ENCODE results near the gene GPR4. TPM values are rescaled to one million over a fixed set of nuclear protein-coding genes. Genes with fewer than 3 reads are reported as not detected.

GPR4 gene
- total RNA-seq, 1 donor from 2014 or later = 10.5 TPM

GRCh38 chr19:45556835-45557234, 45.2 kb downstream of the GPR4 start:
- Histone ChIP-seq H3K36me3 (peaks cover 11% of the 10 kb centered on the region), H3K4me3 (no peak overlapping the region), H3K9me3 (no peaks in the 10 kb centered on the region), H3K4me1 (no peaks in the 10 kb centered on the region), H3K27ac (no peak overlapping the region), H3K27me3 (ENCODE audit: low read depth) (no peaks in the 10 kb centered on the region)
- ATAC-seq (no peak), DNase-seq (no peak)
- intact Hi-C loops (cut with DNase I) = no loop called here
- TF ChIP-seq CTCF (IDR thresholded peaks at IDR 0.05) = no peak

GRCh38 chr19:45554481-45554880, 47.5 kb downstream of the GPR4 start:
- Histone ChIP-seq H3K27ac (no peak overlapping the region), H3K4me3 (no peak overlapping the region), H3K9me3 (no peaks in the 10 kb centered on the region), H3K27me3 (ENCODE audit: low read depth) (no peaks in the 10 kb centered on the region), H3K36me3 (peaks cover 11% of the 10 kb centered on the region), H3K4me1 (no peaks in the 10 kb centered on the region)
- DNase-seq (no peak), ATAC-seq (no peak)
- intact Hi-C loops (cut with DNase I) = no loop called here
- no peak for TF ChIP-seq CTCF (IDR thresholded peaks at IDR 0.05)

- Histone ChIP-seq H3K27me3 (ENCODE audit: low read depth) (no peaks in the 10 kb centered on the region), H3K9me3 (no peaks in the 10 kb centered on the region), H3K36me3 (peaks cover 11% of the 10 kb centered on the region), H3K4me3 (no peak overlapping the region), H3K27ac (no peak overlapping the region), H3K4me1 (no peaks in the 10 kb centered on the region)
- ATAC-seq (no peak), DNase-seq (no peak)
- intact Hi-C loops (cut with DNase I) = no loop called here
- no peak for TF ChIP-seq CTCF (IDR thresholded peaks at IDR 0.05)
Measured at GRCh38 chr19:45553464-45553863, 48.5 kb downstream of the GPR4 start.

GRCh38 chr19:45547965-45548609, 53.9 kb downstream of the GPR4 start:
- no peak for TF ChIP-seq CTCF (IDR thresholded peaks at IDR 0.05)
- intact Hi-C loops (cut with DNase I) = no loop called here
- peaks cover 4% of the 10 kb centered on the region for H3K36me3 ChIP-seq
- no peaks in the 10 kb centered on the region for H3K4me1 ChIP-seq
- H3K27me3 ChIP-seq (ENCODE audit: low read depth) = no peaks in the 10 kb centered on the region
- H3K27ac ChIP-seq = no peak overlapping the region
- no peak for DNase-seq
- no peak overlapping the region for H3K4me3 ChIP-seq
- ATAC-seq = peak; percentile 33 to 42
- H3K9me3 ChIP-seq = no peaks in the 10 kb centered on the region

GRCh38 chr19:45547211-45547770, 54.7 kb downstream of the GPR4 start:
- no peak for TF ChIP-seq CTCF (IDR thresholded peaks at IDR 0.05)
- Histone ChIP-seq H3K4me3 (no peak overlapping the region), H3K27ac (no peak overlapping the region), H3K36me3 (no peaks in the 10 kb centered on the region), H3K4me1 (no peaks in the 10 kb centered on the region), H3K27me3 (ENCODE audit: low read depth) (no peaks in the 10 kb centered on the region), H3K9me3 (no peaks in the 10 kb centered on the region)
- ATAC-seq = no peak
- DNase-seq = no peak
- intact Hi-C loops (cut with DNase I) = no loop called here

Data from lower lobe of right lung (tissue), 2 donors.